A673 (cell line): Measurements from ENCODE around the gene SLC7A6. TPM values are rescaled to one million over a fixed set of nuclear protein-coding genes. Genes with fewer than 3 reads are reported as not detected.

Experiments
- BruUV-seq: library from RNA; stranded (reverse); fragments of 400-500 nt; replicated peaks from 2 replicates; lab custom pipeline; 2021; lab: Mats Ljungman, UMichigan
- CTCF ChIA-PET: fragments of 300-600 bp; sonication (Branson Sonifier 250); formaldehyde crosslinking; loops from one replicate; lab custom pipeline; 2022; ENCODE audit warnings: antibody characterized with exemption; lab: Charles Lee
- POLR2A ChIA-PET: fragments of 300-600 bp; sonication (Branson Sonifier 250); formaldehyde crosslinking; loops from one replicate; lab custom pipeline; 2022; ENCODE audit warnings: antibody characterized with exemption; ENCODE audit not compliant: low non-redundant PET; lab: Charles Lee
- DNase-seq: peaks from one replicate; pipeline ENCODE4 v3.0.0-alpha.2; 2015; ENCODE audit warnings: low spot score
- H3K27ac ChIP-seq: fragments of 200-600 bp; sonication (generic); 2 replicates; pipeline ENCODE4 v1.5.1; 2016; ENCODE audit warnings: mixed run types, low read depth, mild to moderate bottlenecking, mixed read lengths, antibody characterized with exemption, low read length; ENCODE audit not compliant: poor library complexity, severe bottlenecking
- H3K27me3 ChIP-seq: fragments of 200-600 bp; sonication (generic); replicated peaks from 2 replicates; pipeline ENCODE4 v1.6.1; 2017; ENCODE audit warnings: mixed run types, low read depth, mild to moderate bottlenecking, mixed read lengths, antibody characterized with exemption, low read length; ENCODE audit not compliant: insufficient read depth, poor library complexity
- H3K36me3 ChIP-seq: fragments of 200-600 bp; sonication (generic); 2 replicates; pipeline ENCODE4 v1.6.1; 2016; ENCODE audit warnings: mixed run types, mild to moderate bottlenecking, mixed read lengths, antibody characterized with exemption, low read length; ENCODE audit not compliant: insufficient read depth, poor library complexity, severe bottlenecking
- H3K4me1 ChIP-seq: fragments of 200-600 bp; sonication (generic); 2 replicates; pipeline ENCODE4 v1.6.1; 2017; ENCODE audit warnings: mixed run types, mild to moderate bottlenecking, mixed read lengths, antibody characterized with exemption, low read length; ENCODE audit not compliant: insufficient read depth, poor library complexity, severe bottlenecking
- H3K4me3 ChIP-seq: fragments of 200-600 bp; sonication (generic); 2 replicates; pipeline ENCODE4 v1.5.1; 2016; ENCODE audit warnings: low read depth, mixed run types, mild to moderate bottlenecking, mixed read lengths, low read length; ENCODE audit not compliant: poor library complexity, severe bottlenecking
- H3K9me3 ChIP-seq: fragments of 200-600 bp; sonication (generic); 2 replicates; pipeline ENCODE4 v1.6.1; 2016; ENCODE audit warnings: mixed run types, low read depth, mild to moderate bottlenecking, mixed read lengths, antibody characterized with exemption, low read length; ENCODE audit not compliant: poor library complexity, severe bottlenecking
- CTCF ChIP-seq: fragments of 300-800, 200-600 bp; sonication (generic); conservative IDR thresholded peaks from 2 replicates; pipeline ENCODE4 v1.5.1; 2017; ENCODE audit warnings: low read depth, mild to moderate bottlenecking, antibody characterized with exemption, low read length, moderate library complexity, mixed read lengths
- EZH2 ChIP-seq: fragments of 200-600 bp; sonication (generic); IDR thresholded peaks from 2 replicates; pipeline ENCODE4 v1.6.1; 2017; ENCODE audit warnings: borderline replicate concordance, low read depth, mild to moderate bottlenecking, mixed read lengths, antibody characterized with exemption, low read length; ENCODE audit not compliant: poor library complexity, severe bottlenecking
- intact Hi-C: fragments of 100-400 bp; cut with micrococcal nuclease; formaldehyde crosslinking; loops from one replicate; pipeline ENCODE4 v1.10.0; 2022; ENCODE audit not compliant: unreplicated experiment
- total RNA-seq: library from RNA; stranded (reverse); gene quantifications from 2 replicates; pipeline ENCODE4 v1.2.3, GENCODE V29; 2021

Gene SLC7A6
- total RNA-seq, 1 experiment from 2014 or later, result 58.7 TPM

GRCh38 chr16:68347605-68348004 lies 83.3 kb downstream of the SLC7A6 start:
- Histone ChIP-seq H3K27ac (no peak overlapping the region), H3K4me3 (no peak overlapping the region), H3K27me3 (no peaks in the 10 kb centered on the region), H3K4me1 (no peaks in the 10 kb centered on the region), H3K36me3 (peaks cover 26% of the 10 kb centered on the region), H3K9me3 (no peaks in the 10 kb centered on the region)
- TF ChIP-seq EZH2 (no peak), CTCF (no peak)
- intact Hi-C loops, result no loop called here
- POLR2A ChIA-PET, result no interaction called here
- DNase-seq, result no peak
- CTCF ChIA-PET, result no interaction called here
- BruUV-seq, result no TSS peak

GRCh38 chr16:68348639-68349445 lies 84.5 kb downstream of the SLC7A6 start:
- H3K27ac ChIP-seq, result no peak overlapping the region
- no peaks in the 10 kb centered on the region for H3K9me3 ChIP-seq
- POLR2A ChIA-PET, result no interaction called here
- H3K36me3 ChIP-seq, result peaks cover 25% of the 10 kb centered on the region
- DNase-seq, result no peak
- BruUV-seq, result no TSS peak
- no peak for TF ChIP-seq CTCF
- no peak for TF ChIP-seq EZH2
- CTCF ChIA-PET, result no interaction called here
- intact Hi-C loops, result no loop called here
- H3K4me3 ChIP-seq, result no peak overlapping the region
- H3K27me3 ChIP-seq, result no peaks in the 10 kb centered on the region
- H3K4me1 ChIP-seq, result no peaks in the 10 kb centered on the region

- Histone ChIP-seq H3K9me3 (no peaks in the 10 kb centered on the region), H3K4me3 (no peak overlapping the region), H3K27ac (no peak overlapping the region), H3K4me1 (no peaks in the 10 kb centered on the region), H3K27me3 (no peaks in the 10 kb centered on the region), H3K36me3 (peaks cover 26% of the 10 kb centered on the region)
- intact Hi-C loops, result no loop called here
- POLR2A ChIA-PET, result no interaction called here
- DNase-seq, result no peak
- CTCF ChIA-PET, result no interaction called here
- no TSS peak for BruUV-seq
- TF ChIP-seq CTCF (no peak), EZH2 (no peak)
Measured at GRCh38 chr16:68349838-68350410, 85.6 kb downstream of the SLC7A6 start.
